K562 (cell line): ENCODE results near the gene PNPLA8.

Experiments used
- ZNF3 ChIP-seq: fragments of 250-450 bp; sonication (Bioruptor Pico); IDR thresholded peaks from 2 replicates; pipeline ENCODE4 v1.5.0; 2021; ENCODE audit warnings: mild to moderate bottlenecking, moderate library complexity
- TF ChIP-seq, protein P1 (sequence below): sonication (generic); formaldehyde crosslinking; IDR thresholded peaks from 2 replicates; pipeline ENCODE4 v1.4.0; 2020; ENCODE audit warnings: mild to moderate bottlenecking, missing genetic modification reagents

DNA sequence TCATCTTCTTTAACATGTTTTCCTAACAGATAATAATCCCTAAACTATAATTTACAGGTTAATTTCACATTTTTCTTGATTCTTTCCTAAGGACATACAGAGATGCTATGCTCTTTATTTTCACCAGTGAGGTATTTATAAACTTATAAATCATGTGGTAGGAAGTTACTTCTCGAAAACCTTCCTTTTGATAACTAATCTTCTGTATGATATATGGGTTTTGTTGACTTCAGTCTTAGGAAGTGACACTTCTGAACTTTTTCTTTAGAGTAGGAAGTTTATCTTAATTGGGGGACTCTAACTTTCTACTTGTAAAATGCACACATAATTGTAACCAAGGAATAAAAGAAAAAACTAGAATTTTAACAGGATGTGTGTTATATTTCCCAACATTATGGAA is 9.8 kb upstream of the PNPLA8 start:
- TF ChIP-seq, protein P1, sequence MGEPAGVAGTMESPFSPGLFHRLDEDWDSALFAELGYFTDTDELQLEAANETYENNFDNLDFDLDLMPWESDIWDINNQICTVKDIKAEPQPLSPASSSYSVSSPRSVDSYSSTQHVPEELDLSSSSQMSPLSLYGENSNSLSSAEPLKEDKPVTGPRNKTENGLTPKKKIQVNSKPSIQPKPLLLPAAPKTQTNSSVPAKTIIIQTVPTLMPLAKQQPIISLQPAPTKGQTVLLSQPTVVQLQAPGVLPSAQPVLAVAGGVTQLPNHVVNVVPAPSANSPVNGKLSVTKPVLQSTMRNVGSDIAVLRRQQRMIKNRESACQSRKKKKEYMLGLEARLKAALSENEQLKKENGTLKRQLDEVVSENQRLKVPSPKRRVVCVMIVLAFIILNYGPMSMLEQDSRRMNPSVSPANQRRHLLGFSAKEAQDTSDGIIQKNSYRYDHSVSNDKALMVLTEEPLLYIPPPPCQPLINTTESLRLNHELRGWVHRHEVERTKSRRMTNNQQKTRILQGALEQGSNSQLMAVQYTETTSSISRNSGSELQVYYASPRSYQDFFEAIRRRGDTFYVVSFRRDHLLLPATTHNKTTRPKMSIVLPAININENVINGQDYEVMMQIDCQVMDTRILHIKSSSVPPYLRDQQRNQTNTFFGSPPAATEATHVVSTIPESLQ: no peak
- no peak for TF ChIP-seq ZNF3 (CRISPR knock-in tag)
